NCI-H1092 treated with DMSO at 0.1 percent for 48 hours (cell line): ENCODE results near the gene PRUNE2.

ENCODE experiments used
- DNase-seq: peaks from one replicate; lab custom pipeline; 2025; lab: John Stamatoyannopoulos, UW

Gene PRUNE2

DNA sequence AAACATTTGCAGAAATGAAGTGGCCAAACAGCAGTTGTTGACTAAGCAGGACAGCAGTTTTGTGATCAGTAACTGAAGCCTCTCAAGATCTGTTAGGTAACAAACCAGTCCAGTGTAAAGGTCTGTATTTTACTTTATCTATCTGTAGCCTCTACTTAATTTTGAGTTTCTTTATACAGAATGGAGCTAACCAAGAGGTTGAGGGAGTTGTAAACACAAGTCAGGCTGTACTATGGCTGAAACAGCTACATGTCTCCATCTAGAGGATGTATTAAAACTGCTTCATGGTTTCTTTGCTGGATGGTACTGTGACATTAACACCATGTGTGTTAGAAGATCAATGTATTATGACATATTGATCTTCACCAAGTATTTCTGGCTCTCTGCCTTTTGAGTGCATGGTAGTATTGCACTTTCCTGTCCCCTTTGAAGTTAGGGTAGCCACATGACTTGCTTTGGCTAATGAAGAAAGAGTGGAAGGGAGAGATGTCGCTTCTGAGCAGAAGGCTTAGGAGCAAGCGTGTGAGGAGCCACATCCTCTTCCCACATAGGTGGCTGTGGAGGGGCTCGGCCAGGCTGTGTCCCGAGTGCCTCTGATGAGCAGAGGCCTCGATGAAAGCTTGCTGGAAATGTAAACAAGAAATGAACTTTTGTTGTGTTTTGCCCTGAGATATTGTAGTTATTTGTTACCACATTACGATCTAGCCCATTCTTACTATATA lies 247.2 kb downstream of the PRUNE2 start:
- DNase-seq, result peak; percentile 60

DNA sequence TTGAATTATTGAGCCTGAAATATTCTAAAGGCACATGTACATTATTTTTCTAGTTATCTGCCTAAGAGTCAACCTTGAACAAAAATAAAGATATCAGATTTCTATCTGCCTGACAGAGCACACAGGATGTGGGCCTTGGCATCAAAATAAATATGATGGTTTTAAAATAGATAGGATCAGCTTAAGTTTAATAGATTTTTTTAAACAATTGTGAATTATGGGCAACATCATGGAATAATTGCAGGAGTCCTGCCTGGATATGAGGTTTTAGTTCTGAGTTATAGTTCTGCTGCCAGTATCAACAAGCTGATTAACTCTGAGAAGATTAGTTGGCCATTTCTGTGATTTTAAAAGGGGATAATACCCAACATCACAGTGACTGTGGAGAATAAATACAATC lies 248.6 kb downstream of the PRUNE2 start:
- DNase-seq, result no peak

DNA sequence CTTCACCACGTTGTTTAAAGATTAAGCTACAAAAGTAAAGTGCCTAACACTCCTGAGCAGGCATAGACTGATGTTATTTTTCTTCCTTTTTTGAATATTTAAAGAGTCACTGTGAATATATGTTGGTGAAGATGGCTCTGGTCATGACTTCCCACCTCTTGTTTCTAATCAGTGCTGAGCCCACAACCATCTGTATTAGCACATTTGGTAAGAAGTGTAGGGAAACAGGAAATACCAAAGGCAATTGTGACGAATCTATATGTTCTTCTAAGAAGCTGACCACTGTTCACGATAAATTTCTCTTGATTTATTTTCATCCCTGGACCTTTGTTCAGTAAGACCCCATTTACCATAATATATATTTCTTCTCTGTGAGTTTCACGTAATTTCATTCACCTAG lies 249.9 kb downstream of the PRUNE2 start:
- no peak for DNase-seq

DNA sequence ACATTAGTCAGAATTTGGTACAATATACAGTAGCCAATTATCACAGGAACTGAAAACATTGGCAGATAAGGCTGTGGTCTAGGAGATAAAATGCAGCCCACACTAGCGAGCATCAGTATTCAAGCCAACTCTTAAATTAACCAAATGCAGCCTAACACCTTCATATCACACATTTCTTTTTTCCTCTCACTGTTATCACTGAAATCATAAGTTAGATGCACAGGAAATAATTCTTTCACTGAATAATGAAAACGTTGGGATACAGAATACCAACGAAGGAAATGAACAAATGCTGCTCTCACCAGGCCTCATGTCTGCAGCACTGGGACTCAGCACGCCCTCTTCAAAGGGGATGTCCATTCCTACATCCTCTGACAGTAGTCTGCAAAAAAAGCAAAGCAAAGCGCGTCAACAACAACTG lies 250.8 kb downstream of the PRUNE2 start:
- DNase-seq, result no peak

DNA sequence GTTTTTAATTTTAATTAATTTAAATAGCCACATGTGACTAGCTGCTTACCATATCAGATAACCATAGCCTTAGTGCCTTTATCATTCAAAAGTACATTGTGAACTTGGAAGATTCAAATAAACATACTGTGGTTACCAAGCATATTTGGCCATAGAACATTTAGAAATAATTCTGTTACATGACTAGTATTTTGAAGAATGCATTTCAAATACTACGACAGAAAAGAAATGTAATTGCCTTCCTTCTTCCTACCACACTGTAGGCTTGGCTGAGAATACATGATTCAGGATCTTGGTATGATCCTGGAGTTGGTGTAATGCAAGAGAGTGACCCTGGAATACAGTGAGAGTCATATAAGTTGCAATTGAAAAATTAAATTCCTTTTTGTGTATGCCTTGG lies 251.3 kb downstream of the PRUNE2 start:
- no peak for DNase-seq

DNA sequence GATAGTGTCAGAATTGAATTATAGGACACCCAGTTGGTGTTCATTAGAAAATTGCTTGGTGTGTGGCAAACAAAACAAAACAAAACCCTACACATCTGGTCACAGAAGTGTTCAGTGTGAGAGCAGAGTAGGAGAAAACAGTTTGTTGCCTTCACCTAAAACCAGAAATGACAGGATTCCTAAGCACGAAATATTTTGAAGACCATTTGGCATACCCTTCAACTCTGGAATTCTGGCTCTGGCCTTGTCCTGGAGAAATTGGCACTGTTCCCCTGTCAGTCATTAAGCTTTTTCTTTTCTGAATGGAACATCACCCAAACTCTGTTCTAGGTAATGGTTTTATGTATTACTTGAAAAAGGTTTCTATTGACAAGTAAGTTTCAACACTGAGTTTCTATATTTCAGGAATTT lies 251.9 kb downstream of the PRUNE2 start:
- no peak for DNase-seq

DNA sequence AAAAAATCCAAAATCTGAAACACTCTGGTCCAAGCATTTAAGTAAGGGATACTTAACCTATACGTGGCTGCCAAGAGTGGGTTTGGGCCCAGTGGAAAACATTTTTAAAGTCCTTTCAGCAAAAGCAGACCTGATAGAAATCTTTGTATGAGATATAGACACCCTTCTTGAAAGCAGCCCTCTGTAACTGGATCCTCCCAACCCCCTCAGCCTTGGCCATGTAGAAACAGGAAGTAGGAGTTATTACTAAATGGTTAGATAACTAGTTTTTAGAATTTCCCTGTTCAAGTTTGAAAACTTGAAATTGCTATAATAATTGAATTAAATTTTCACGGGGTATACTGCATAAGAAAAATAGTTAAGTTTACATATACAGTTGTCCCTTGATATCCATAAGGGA lies 253.0 kb downstream of the PRUNE2 start:
- no peak for DNase-seq

DNA sequence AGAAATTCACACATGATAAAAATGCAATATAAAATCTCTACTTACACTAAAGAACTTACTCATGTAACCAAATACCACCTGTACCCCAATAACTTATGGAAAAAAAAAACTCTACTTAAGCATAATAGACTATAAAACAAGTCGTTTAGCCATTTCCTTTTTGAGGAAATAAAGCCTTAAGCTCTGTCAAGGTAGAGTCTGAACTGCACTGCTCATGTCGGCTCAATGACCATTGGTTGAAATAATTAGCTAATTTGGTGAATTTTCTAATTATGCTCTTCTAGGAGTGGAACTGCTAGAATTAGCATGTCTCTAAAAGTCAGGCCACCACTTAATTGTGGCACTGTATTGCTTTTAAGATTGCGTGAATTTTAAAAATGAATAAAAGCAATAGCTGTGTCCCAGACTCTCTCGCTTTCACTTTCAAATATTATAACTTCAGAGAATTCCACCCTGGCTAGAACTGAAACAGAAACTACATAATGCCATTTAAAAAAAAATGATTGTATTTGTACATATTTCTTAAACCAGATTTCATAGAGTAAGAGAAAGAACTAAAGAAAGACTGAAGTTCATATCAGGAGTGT lies 254.7 kb downstream of the PRUNE2 start:
- DNase-seq, result no peak

DNA sequence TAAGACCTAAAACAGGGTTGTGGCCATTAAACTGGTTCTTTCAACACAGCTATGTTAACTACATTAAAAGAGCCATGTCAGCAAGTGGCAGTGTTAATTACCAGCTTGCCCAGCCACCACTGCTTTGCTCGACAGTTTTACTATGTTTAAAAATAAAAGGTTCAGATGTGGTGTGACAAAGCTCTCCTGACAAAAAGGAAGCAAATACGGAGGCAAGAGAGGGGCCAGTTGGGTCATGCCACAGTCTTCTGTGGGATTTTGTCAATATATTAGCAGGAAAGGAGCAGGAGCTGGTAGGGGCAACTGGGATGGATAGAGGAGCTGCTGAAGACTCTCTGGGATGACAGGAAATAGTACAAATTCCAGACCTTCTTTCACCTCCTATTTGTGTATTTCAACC lies 255.2 kb downstream of the PRUNE2 start:
- DNase-seq, result no peak

DNA sequence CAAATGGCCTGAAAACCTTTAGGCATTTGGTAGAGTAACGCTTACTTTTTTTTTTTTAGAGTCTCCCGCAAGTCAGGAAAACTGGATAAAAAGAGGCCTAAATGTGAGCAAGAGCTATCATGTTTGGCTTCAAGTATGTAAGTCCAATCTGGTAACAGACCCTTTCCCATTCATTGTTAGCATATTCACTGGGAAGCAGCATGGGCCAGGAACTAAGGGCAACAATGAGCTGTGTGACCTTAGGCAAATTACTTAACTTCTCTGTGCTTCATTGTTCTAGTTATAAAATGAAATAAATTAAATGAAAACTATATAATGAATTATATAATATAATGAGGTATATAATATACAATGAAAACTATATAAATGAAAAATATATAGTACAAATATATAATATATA lies 256.0 kb downstream of the PRUNE2 start:
- no peak for DNase-seq

DNA sequence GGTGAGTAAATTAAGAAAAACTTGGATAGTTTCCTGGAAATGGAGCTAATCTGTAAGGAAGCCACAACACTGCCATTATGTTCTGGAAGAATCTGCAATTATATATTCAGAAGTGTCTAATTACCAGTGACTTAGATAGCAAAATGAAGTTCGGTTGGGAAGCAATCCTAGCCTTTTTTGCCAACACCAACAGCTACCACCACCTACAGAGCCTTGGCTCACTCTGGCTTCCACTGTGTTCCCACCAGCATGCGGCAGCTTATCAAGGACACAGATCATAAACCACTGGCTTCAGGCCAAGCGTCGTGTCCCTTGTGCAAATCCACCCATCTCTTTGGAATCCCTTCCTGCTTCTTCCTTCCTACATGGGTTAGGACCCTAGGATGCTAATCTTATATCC lies 259.7 kb downstream of the PRUNE2 start:
- peak; percentile 78 for DNase-seq

DNA sequence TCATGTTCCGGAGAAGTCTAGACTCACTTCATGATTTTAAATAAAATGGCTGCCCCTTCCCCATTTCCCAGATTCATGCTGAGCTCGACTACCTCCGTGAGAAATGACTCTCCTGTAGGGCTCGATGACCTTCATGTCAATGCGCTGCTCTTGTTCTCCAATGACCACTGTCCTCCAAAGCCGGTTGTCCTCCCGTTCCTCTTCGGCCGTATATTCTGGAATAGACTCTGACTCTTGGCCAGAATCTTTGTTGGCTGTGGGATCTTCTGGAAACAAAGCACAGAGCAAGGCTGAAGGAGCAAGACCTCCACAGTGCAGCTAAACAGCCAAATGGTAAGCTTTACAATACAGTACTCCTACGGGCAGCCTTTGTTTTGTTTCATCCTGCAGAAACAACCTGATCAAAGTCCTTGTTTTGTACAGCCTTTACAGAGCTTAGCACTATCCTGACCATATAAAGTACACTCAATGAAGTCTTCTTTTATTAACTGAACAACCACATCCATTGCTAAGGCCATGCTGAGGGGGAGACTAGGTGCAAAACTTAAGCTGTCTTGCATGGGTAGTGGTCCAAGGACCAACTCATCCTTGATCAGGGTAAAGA lies 261.2 kb downstream of the PRUNE2 start:
- no peak for DNase-seq

DNA sequence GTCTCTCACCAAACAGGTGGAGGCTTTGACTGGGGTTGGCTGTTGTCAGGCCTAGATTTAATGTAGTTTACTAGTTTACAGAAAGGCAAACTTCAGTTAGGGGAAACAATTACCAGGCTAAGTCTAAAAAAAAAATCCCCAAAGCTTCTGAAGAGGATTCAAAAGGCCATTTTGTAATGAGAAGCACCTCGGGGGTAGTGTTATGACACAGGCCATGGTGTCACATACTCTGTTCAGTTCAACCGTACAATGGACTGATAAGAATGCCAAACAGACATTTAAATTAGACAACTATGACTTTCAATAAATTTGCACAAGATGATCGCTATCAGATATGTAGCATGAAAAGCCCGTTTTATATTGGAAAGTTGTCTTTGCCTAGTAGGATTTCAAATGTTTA lies 261.7 kb downstream of the PRUNE2 start:
- DNase-seq, result no peak

DNA sequence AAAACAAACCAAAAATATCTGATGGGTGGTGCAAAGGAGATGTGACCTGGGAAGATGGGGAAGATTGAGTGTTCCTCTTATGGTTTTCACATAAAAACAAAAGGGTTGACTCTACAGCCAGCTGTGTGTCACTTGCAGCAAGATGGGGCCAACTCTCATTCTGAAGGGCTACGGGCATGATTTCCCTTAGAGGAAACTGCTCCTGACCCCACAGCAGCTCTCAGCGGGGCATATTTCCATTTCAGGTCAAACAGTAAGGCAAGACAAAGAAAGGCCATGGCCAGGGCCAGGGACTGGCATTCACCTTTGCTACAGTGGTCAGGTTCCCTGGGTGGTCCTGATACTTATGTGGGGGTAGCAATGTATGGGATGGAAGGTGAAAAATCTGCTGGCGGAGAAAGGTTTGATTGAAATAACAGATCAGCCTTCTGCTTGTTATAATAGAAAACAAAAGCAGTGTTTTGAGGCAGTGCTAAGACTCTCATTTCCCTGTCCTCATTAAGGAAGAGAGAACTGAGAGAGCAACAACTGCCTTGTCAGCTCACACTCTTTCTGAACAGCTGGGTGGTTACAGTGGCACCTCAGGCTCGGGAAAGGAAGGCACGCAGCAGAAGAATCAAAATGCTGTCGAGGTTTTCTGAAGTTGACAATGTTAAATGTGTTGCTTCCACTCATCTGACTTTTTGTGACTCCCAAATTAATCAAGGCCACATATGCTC lies 262.4 kb downstream of the PRUNE2 start:
- no peak for DNase-seq

DNA sequence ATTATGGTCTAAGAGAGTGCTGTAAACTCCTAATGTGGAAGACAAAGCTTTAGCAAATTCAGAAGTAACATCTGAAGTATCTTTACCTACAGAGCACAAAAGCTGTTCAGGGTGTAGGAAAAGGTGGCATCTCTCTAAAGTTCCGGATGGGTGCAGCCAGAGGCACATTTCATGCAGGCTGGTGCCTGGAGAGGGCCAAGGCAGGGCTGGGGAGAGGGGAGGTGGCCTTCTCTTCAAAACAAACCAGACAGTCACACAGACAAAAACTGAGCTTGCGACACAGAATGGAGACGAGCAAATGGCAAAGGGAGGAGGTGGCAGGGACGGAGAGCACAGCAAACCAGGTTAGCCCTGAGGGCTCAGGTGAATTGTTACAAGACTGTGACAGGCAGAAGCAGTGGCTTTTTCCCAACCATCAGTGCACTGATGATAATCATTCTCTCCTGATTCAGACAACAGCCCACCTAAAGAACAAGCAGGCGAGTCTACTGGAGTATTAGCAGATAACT lies 263.2 kb downstream of the PRUNE2 start:
- no peak for DNase-seq

DNA sequence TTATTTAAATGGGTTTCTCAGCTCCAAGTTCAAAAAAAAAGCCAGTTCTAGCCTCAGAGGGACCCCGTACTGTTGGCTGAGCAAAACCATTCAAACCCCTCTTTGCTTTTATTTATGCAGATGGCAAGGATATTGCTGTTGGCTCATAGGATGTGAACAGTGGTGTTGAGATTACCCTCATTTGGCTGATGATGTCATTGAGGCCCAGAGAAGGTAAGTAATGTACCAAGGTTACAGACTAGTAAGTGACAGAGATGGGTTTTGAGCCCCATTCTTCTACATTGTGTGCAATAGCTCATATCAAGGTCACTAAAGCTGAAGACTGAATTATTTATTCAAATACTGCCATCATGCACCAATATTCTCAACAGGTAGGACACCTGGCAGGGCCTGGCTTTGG lies 263.8 kb downstream of the PRUNE2 start:
- DNase-seq, result no peak

DNA sequence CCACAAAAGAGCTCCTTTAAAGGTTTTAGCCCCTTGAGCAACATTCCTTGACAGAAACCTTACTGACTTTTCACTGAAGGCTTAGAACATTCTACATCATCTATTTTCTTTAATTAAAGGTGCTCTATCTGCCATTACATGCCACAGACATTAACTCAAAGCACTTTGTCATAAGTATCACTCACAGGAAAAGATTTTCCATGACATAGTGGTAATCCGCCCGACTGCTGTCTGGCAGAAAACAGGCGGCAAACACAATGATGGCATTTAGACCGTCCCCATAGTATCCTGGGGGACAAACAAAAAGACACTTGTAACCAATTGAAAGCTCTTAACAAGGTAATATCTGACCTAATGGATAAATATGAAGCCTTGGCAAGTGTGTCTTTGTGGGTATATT lies 267.9 kb downstream of the PRUNE2 start:
- no peak for DNase-seq

DNA sequence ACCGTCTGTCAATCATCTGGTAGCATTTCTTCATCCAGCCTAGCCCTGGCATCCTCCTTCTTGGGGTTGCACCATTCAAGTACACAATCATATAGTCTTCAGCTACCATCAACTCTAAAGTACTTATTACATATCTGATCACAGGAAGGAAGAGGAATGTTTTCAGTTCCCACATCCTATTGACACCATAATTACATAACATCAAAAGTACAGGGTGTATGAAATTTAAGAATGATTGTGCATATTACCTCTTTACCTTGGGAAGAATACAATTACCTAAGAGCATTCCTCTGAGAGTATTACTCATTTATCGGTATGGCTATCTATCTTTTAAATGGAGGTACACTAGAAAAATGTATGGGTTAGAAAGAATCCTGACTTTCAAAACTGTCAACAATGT lies 268.5 kb downstream of the PRUNE2 start:
- no peak for DNase-seq

DNA sequence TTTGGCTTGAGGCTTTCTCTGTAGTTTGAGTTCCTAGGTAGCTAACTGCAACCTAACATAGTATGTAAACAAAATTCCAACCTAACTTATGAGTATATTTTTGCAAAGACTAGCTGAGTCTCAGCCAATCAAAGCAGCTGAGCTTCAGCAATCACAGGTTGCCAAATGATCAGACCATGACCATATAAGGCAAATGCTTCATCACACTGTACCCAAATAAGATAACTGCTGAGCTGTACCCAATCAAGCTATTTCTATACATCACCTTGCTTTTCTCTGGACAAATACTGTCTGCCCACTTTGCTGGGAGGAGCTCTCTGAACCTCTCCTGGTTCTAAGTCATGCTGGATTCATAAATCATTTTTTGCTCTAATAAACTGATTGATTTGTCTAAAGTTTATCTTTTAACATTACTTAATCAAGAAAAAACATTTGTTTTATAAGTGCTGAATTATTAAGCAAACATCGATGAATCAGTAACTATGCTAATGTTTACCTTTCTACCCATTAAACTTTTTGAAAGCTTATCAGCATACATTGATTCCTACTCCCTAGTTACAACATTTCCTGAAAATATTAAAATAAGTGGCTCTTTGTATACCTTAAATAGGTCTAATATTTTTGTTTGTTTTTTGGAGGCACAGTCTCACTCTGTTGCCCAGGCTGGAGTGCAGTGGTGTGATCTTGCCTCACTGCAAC lies 271.4 kb downstream of the PRUNE2 start:
- no peak for DNase-seq

DNA sequence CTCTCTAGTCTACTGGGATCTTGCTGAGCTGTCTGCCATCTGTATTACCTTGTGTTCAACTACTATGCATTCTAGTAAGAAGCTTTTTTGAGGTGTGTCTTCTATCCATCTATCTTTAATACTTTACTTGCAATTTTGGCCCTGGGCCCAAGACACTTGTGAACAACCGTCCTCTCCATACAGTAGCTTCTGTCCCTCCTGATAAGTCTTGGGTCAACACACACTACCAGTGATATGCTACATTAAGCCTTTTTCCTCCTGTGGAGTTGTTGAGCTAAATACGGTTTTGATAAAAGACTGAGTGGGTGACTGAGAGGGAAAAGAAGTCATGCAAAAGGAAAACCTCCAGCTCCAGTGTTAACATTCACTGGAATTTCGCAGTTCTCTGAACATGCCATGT lies 275.0 kb downstream of the PRUNE2 start:
- no peak for DNase-seq

DNA sequence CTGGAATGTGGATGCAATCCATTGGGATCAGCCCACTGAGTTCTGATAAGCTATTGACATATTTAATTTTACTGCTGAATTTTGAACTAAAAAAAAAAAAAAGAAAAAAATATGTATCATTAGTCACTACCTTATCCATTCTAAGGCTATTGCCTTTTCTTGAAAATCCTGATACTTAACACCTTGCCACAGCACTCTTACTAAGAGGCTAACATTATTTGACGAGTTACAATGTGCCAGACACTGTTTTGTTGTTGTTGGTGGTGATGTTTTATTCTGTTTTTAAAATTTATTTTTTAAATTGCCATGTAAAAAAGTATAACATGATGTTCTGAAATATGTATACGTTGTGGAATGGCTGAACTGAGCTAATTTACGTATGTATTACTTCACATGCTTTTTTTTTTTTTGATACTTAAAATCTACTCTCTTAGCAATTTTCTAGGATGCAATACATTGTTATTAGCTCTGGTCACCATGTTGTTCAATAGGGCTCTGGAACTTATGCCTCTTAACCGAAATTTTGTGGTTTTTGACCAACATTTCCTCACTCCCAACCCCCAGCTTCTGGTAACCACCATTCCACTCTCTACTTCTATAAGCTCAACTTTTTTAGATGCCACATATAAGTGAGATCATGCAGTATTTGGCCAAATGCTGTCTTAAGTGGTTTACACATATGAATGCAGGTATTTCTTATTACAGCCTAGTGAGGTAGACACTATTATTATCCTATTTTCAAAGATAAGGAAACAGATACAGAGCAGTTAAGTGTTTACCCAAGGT lies 276.5 kb downstream of the PRUNE2 start:
- DNase-seq, result no peak
